Tibial artery (tissue), 4 donors: ENCODE results near the gene ANKRD66.

ENCODE experiments used
- DNase-seq, 2 donors: peaks; one replicate each; pipeline ENCODE4 v3.0.0-alpha.2; 2019
- H3K27ac ChIP-seq, 2 donors: fragments of 200-600 bp; sonication (generic) in 1 of 2; 1 replicate in 1 of 2; 2 replicates in 1 of 2; pipeline ENCODE4 v1.5.1; 2018 to 2019; ENCODE audit warnings: mild to moderate bottlenecking in 1 of 2
- H3K27me3 ChIP-seq, 2 donors: fragments of 200-600 bp; sonication (generic) in 1 of 2; one replicate each; pipeline versions ENCODE4 v1.5.1 to v1.6.0; 2016 to 2019
- H3K36me3 ChIP-seq, 3 donors: fragments of 200-600 bp; sonication (generic) in 2 of 3; one replicate each; pipeline ENCODE4 v1.5.1; 2016 to 2019; ENCODE audit warnings: mild to moderate bottlenecking in 2 of 3
- H3K4me1 ChIP-seq, 4 donors: fragments of 200-600 bp; sonication (generic) in 2 of 4; 1 replicate in 3 of 4; 2 replicates in 1 of 4; pipeline ENCODE4 v1.5.1; 2016 to 2019
- H3K4me3 ChIP-seq, 2 donors: fragments of 200-600 bp; sonication (generic) in 1 of 2; 1 replicate in 1 of 2; 2 replicates in 1 of 2; pipeline ENCODE4 v1.5.1; 2018 to 2019; ENCODE audit warnings: mild to moderate bottlenecking in 2 of 2
- H3K9me3 ChIP-seq, 3 donors: fragments of 200-600 bp; sonication (generic) in 1 of 3; one replicate each; pipeline ENCODE4 v1.5.1; 2016 to 2019
- CTCF ChIP-seq, 2 experiments: fragments of 200-600 bp in 1 of 2; fragments of 450-650 bp in 1 of 2; IDR thresholded peaks; one replicate each; pipeline ENCODE4 v1.5.1; 2017 to 2019; ENCODE audit warnings: antibody characterized with exemption in 2 of 2, mild to moderate bottlenecking in 1 of 2, moderate library complexity in 1 of 2
- intact Hi-C: fragments of 100-400 bp; cut with DNase I; formaldehyde crosslinking; loops from one replicate; pipeline ENCODE4 v1.15.0; 2023; ENCODE audit warnings: low total_unique reads

Gene ANKRD66

GRCh38 chr6:46776070-46776712 is 29.5 kb downstream of the ANKRD66 start:
- Histone ChIP-seq H3K27me3 (no peaks in the 10 kb centered on the region), H3K36me3 (no peaks in the 10 kb centered on the region), H3K27ac (no peak overlapping the region), H3K9me3 (no peaks in the 10 kb centered on the region), H3K4me3 (no peak overlapping the region), H3K4me1 (no peaks in the 10 kb centered on the region)
- TF ChIP-seq CTCF (IDR thresholded peaks at IDR 0.05) = no peak
- intact Hi-C loops = no loop called here
- DNase-seq = no peak

GRCh38 chr6:46777476-46778346 is 31.0 kb downstream of the ANKRD66 start:
- H3K27ac ChIP-seq = no peak overlapping the region
- no peaks in the 10 kb centered on the region for H3K4me1 ChIP-seq
- DNase-seq = no peak
- no peaks in the 10 kb centered on the region for H3K9me3 ChIP-seq
- no peaks in the 10 kb centered on the region for H3K36me3 ChIP-seq
- H3K4me3 ChIP-seq = no peak overlapping the region
- intact Hi-C loops = no loop called here
- no peak for TF ChIP-seq CTCF (IDR thresholded peaks at IDR 0.05)
- no peaks in the 10 kb centered on the region for H3K27me3 ChIP-seq

- Histone ChIP-seq H3K27ac (no peak overlapping the region), H3K4me3 (no peak overlapping the region), H3K36me3 (no peaks in the 10 kb centered on the region), H3K27me3 (no peaks in the 10 kb centered on the region), H3K9me3 (no peaks in the 10 kb centered on the region), H3K4me1 (no peaks in the 10 kb centered on the region)
- DNase-seq = peak in 1 of 2 donors; percentile 72
- intact Hi-C loops = loop anchor here (10.0 kb wide), 1 partner anchor 687 kb away; no protein-coding TSS in a partner anchor
- TF ChIP-seq CTCF (IDR thresholded peaks at IDR 0.05) = peak; percentile 50 to 55
These were observed 35.0 kb downstream of the ANKRD66 start for GRCh38 chr6:46781478-46782378.

- intact Hi-C loops = loop anchor here (10.0 kb wide), 1 partner anchor 690 kb away; no protein-coding TSS in a partner anchor
- H3K4me3 ChIP-seq = no peak overlapping the region
- no peaks in the 10 kb centered on the region for H3K9me3 ChIP-seq
- no peaks in the 10 kb centered on the region for H3K36me3 ChIP-seq
- no peaks in the 10 kb centered on the region for H3K27me3 ChIP-seq
- no peaks in the 10 kb centered on the region for H3K4me1 ChIP-seq
- TF ChIP-seq CTCF (IDR thresholded peaks at IDR 0.05) = no peak
- DNase-seq = no peak
- H3K27ac ChIP-seq = no peak overlapping the region
These were observed 37.8 kb downstream of the ANKRD66 start for GRCh38 chr6:46784535-46784934.

- H3K9me3 ChIP-seq = no peaks in the 10 kb centered on the region
- no peak overlapping the region for H3K27ac ChIP-seq
- H3K4me1 ChIP-seq = no peaks in the 10 kb centered on the region
- no peaks in the 10 kb centered on the region for H3K36me3 ChIP-seq
- TF ChIP-seq CTCF (IDR thresholded peaks at IDR 0.05) = no peak
- no peaks in the 10 kb centered on the region for H3K27me3 ChIP-seq
- no peak overlapping the region for H3K4me3 ChIP-seq
- no peak for DNase-seq
- intact Hi-C loops = loop anchor here (10.0 kb wide), 1 partner anchor 693 kb away; no protein-coding TSS in a partner anchor
These were observed 41.3 kb downstream of the ANKRD66 start for GRCh38 chr6:46787871-46788540.
